ENCODE data around the gene ZYG11B.
A peak's percentile ranks its signal among the peaks of the same experiment; 100 is the strongest.
"Not testable (repeated sequence)": the region's sequence is repeated elsewhere in the genome, so short reads cannot be mapped to it uniquely, and the experiment has no call there.

ZYG11B gene

GRCh38 chr1:52681136-52681535 lies 45.1 kb upstream of the ZYG11B start:
- no peak overlapping the region for H3K4me3 ChIP-seq (ENCODE audit: low read depth, low read length)
- TF ChIP-seq MYC (IDR thresholded peaks at IDR 0.05; ENCODE audit: low read depth, low read length) (no peak), POLR2A (IDR thresholded peaks at IDR 0.05; ENCODE audit: extremely low read depth, insufficient read length) (no peak)
- TF ChIP-seq, protein P1, sequence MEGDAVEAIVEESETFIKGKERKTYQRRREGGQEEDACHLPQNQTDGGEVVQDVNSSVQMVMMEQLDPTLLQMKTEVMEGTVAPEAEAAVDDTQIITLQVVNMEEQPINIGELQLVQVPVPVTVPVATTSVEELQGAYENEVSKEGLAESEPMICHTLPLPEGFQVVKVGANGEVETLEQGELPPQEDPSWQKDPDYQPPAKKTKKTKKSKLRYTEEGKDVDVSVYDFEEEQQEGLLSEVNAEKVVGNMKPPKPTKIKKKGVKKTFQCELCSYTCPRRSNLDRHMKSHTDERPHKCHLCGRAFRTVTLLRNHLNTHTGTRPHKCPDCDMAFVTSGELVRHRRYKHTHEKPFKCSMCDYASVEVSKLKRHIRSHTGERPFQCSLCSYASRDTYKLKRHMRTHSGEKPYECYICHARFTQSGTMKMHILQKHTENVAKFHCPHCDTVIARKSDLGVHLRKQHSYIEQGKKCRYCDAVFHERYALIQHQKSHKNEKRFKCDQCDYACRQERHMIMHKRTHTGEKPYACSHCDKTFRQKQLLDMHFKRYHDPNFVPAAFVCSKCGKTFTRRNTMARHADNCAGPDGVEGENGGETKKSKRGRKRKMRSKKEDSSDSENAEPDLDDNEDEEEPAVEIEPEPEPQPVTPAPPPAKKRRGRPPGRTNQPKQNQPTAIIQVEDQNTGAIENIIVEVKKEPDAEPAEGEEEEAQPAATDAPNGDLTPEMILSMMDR (IDR thresholded peaks at IDR 0.05; ENCODE audit: low read depth, low read length) = no peak
- TF ChIP-seq, protein P2, sequence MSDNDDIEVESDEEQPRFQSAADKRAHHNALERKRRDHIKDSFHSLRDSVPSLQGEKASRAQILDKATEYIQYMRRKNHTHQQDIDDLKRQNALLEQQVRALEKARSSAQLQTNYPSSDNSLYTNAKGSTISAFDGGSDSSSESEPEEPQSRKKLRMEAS (IDR thresholded peaks at IDR 0.05; ENCODE audit: low read depth, low read length) = no peak
- no peak for DNase-seq (ENCODE audit: low read depth)

DNA sequence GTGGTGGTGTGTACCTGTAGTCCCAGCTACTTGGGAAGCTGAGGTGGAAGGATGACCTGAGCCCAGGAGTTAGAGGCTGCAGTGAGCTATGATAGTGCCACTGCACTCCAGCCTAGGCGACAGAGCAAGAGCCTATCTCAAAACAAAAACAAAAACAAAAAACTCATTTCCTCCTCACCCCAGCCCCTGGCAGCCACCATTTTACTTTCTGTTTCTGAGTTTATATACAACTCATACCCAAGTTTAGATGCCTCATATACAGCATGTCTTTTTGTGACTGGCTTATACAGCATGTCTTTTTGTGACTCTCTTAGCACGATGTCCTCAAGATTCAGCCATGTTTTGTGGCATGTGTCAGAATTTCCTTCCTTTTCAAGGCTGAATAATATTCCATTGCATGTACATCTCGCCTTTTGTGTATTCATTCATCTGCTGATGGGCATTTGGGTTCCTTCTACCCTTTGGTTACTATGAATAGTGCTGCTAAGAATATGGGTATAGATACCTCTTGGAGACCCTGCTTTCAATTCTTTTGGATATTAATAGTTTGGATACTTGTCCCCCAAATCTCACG lies 42.8 kb upstream of the ZYG11B start:
- DNase-seq (ENCODE audit: low read depth) = no peak
- TF ChIP-seq POLR2A (IDR thresholded peaks at IDR 0.05; ENCODE audit: extremely low read depth, insufficient read length) = no peak
- TF ChIP-seq, protein P1 (IDR thresholded peaks at IDR 0.05; ENCODE audit: low read depth, low read length) = no peak
- TF ChIP-seq, protein P2 (IDR thresholded peaks at IDR 0.05; ENCODE audit: low read depth, low read length) = no peak
- TF ChIP-seq MYC (IDR thresholded peaks at IDR 0.05; ENCODE audit: low read depth, low read length) = no peak
- no peak overlapping the region for H3K4me3 ChIP-seq (ENCODE audit: low read depth, low read length)

GRCh38 chr1:52684545-52684944 lies 41.7 kb upstream of the ZYG11B start:
- DNase-seq (ENCODE audit: low read depth) = no peak
- no peak for TF ChIP-seq MYC (IDR thresholded peaks at IDR 0.05; ENCODE audit: low read depth, low read length)
- TF ChIP-seq, protein P2 (IDR thresholded peaks at IDR 0.05; ENCODE audit: low read depth, low read length) = no peak
- no peak for TF ChIP-seq POLR2A (IDR thresholded peaks at IDR 0.05; ENCODE audit: extremely low read depth, insufficient read length)
- TF ChIP-seq, protein P1 (IDR thresholded peaks at IDR 0.05; ENCODE audit: low read depth, low read length) = no peak
- no peak overlapping the region for H3K4me3 ChIP-seq (ENCODE audit: low read depth, low read length)

- peak; percentile 84 for DNase-seq (ENCODE audit: low read depth)
- H3K4me3 ChIP-seq (ENCODE audit: low read depth, low read length) = not testable (repeated sequence)
- TF ChIP-seq, protein P1 (IDR thresholded peaks at IDR 0.05; ENCODE audit: low read depth, low read length) = peak; percentile 67
Measured at GRCh38 chr1:52686261-52686751, 39.9 kb upstream of the ZYG11B start.

- no peak for DNase-seq (ENCODE audit: low read depth)
- H3K4me3 ChIP-seq (ENCODE audit: low read depth, low read length) = no peak overlapping the region
- TF ChIP-seq, protein P2 (IDR thresholded peaks at IDR 0.05; ENCODE audit: low read depth, low read length) = no peak
- TF ChIP-seq MYC (IDR thresholded peaks at IDR 0.05; ENCODE audit: low read depth, low read length) (no peak), POLR2A (IDR thresholded peaks at IDR 0.05; ENCODE audit: extremely low read depth, insufficient read length) (no peak)
- TF ChIP-seq, protein P1 (IDR thresholded peaks at IDR 0.05; ENCODE audit: low read depth, low read length) = no peak
Measured at GRCh38 chr1:52686830-52687229, 39.4 kb upstream of the ZYG11B start.

GRCh38 chr1:52691821-52692220 lies 34.4 kb upstream of the ZYG11B start:
- no peak for DNase-seq (ENCODE audit: low read depth)

More at GRCh38 chr1:52691821-52692220, 34.4 kb upstream of the ZYG11B start:
- no peak overlapping the region for H3K4me3 ChIP-seq (ENCODE audit: low read depth, low read length)
- no peak for TF ChIP-seq POLR2A (IDR thresholded peaks at IDR 0.05; ENCODE audit: extremely low read depth, insufficient read length)
- TF ChIP-seq, protein P1 (IDR thresholded peaks at IDR 0.05; ENCODE audit: low read depth, low read length) = no peak
- TF ChIP-seq, protein P2 (IDR thresholded peaks at IDR 0.05; ENCODE audit: low read depth, low read length) = no peak
- TF ChIP-seq MYC (IDR thresholded peaks at IDR 0.05; ENCODE audit: low read depth, low read length) = no peak
